Measurements from ENCODE around the gene TSPAN9.
A peak's percentile ranks its signal among the peaks of the same experiment; 100 is the strongest.

TSPAN9 gene

GRCh38 chr12:3213188-3213587, 136.0 kb downstream of the TSPAN9 start:
- Histone ChIP-seq H3K9me3 (ENCODE audit: control insufficient read depth, low read length) (no peaks in the 10 kb centered on the region), H3K27ac (ENCODE audit: low read depth, low read length, severe bottlenecking) (no peak overlapping the region), H3K4me3 (ENCODE audit: extremely low read depth, insufficient read depth, low read length, poor library complexity, severe bottlenecking) (no peak overlapping the region), H3K4me1 (ENCODE audit: control insufficient read depth, insufficient read depth, low read length, poor library complexity, severe bottlenecking) (peaks cover 42% of the 10 kb centered on the region), H3K36me3 (ENCODE audit: control insufficient read depth, insufficient read depth, low read length) (peaks cover 14% of the 10 kb centered on the region)
- 79 to 81% methylated on average over 8 of the region's 9 CpGs for WGBS, 2 experiments (ENCODE audit: insufficient coverage in 2 of 2)

DNA sequence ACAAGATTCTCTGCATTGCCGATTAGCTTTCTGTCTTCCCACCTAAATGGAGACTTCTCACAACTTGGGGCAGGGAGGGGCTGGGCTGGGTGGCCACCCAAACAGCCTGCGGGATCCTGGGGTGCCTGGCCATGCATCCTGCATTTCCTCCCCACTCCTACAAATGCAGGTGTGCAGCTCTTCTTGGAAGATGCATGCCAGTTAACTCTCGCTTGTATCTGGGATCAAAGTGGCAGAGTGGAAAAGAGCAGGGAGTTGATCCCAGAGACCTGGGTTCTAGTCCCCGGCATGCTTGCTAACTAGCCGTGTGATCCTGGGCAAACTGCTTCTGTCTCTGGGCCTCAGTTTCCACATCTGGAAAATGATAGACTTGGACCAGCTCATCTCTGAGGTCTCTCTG, 136.6 kb downstream of the TSPAN9 start:
- peaks cover 48% of the 10 kb centered on the region for H3K4me1 ChIP-seq (ENCODE audit: control insufficient read depth, insufficient read depth, low read length, poor library complexity, severe bottlenecking)
- peaks cover 13% of the 10 kb centered on the region for H3K36me3 ChIP-seq (ENCODE audit: control insufficient read depth, insufficient read depth, low read length)
- no peak overlapping the region for H3K4me3 ChIP-seq (ENCODE audit: extremely low read depth, insufficient read depth, low read length, poor library complexity, severe bottlenecking)
- no peak overlapping the region for H3K27ac ChIP-seq (ENCODE audit: low read depth, low read length, severe bottlenecking)
- no peaks in the 10 kb centered on the region for H3K9me3 ChIP-seq (ENCODE audit: control insufficient read depth, low read length)
- 89 to 97% methylated on average over 3 to 5 of the region's 5 CpGs for WGBS, 2 experiments (ENCODE audit: insufficient coverage in 2 of 2)

DNA sequence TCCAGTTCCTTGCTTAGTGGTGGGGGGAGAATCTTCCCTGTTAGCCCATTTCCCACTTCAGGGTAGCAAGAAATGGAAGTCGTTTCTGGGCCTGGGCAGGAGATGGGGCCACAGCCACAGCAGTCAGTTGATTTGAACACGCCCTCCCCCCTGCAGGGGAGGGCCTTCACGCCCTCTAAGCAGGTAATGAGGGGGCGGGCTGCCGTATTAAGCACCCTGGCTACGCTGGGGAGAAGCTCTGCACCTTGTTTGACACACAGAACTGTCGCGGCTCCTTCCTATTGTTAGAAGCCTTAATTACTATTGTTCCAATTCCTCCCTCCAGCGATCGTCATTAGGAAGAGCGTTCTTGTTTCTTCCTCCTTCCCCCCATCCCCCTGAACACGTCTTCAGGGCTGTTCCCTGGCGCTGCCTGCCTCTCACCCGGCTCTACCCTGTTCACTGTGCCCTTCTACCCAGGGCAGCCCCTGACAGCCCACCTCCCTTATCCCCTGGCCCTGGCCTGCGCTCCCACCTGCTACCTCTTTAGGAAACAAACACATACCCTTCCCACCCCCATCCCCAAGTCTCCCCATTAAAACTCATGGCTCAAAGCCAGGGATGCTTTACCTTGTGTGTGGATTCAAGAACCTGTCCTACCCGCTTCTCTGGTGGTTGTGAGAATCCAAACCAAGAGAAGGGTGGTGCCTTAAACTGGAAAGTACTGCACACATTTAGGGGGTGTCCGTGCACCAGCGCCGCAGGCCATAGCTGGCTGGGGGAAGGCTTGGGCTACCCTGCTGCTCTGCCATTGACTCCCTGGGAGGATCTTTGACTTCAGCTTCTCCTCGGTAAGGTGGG, 137.6 kb downstream of the TSPAN9 start:
- no peaks in the 10 kb centered on the region for H3K9me3 ChIP-seq (ENCODE audit: control insufficient read depth, low read length)
- H3K4me1 ChIP-seq (ENCODE audit: control insufficient read depth, insufficient read depth, low read length, poor library complexity, severe bottlenecking), result peaks cover 50% of the 10 kb centered on the region
- H3K4me3 ChIP-seq (ENCODE audit: extremely low read depth, insufficient read depth, low read length, poor library complexity, severe bottlenecking), result no peak overlapping the region
- 58 to 60% methylated on average over 17 to 19 of the region's 20 CpGs for WGBS, 2 experiments (ENCODE audit: insufficient coverage in 2 of 2)
- peaks cover 13% of the 10 kb centered on the region for H3K36me3 ChIP-seq (ENCODE audit: control insufficient read depth, insufficient read depth, low read length)
- H3K27ac ChIP-seq (ENCODE audit: low read depth, low read length, severe bottlenecking), result no peak overlapping the region

DNA sequence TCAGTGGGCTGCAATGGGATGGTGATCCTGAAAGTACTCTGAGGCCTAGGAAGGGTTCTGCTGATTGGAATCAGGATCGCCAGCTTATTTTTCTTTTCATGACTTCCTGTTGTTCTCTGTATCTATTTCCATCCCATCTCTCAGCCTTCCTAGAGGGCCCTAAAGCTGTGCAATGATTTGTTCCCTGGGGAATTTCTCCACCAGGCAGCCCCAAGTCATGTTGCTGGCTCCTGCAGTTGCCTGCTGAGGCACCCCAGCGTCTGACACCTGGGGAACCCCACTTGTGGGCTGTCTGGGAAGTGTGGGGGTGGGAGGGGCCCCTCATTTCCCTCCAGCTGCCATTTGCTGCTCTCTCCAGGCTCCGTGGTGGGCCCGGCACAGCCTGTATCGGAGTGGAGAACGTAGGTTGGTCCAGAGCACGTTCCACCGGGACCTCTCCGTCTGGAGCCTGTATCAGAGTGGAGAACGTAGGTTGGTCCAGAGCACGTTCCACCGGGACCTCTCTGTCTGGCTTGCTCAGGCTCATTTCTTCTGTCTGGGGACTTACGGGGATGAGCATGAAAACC, 138.3 kb downstream of the TSPAN9 start:
- Histone ChIP-seq H3K4me3 (ENCODE audit: extremely low read depth, insufficient read depth, low read length, poor library complexity, severe bottlenecking) (no peak overlapping the region), H3K9me3 (ENCODE audit: control insufficient read depth, low read length) (no peaks in the 10 kb centered on the region), H3K27ac (ENCODE audit: low read depth, low read length, severe bottlenecking) (no peak overlapping the region), H3K36me3 (ENCODE audit: control insufficient read depth, insufficient read depth, low read length) (peaks cover 13% of the 10 kb centered on the region), H3K4me1 (ENCODE audit: control insufficient read depth, insufficient read depth, low read length, poor library complexity, severe bottlenecking) (peaks cover 56% of the 10 kb centered on the region)
- 98% methylated on average over 12 of the region's 13 CpGs for WGBS, 2 experiments (ENCODE audit: insufficient coverage in 2 of 2)

- peaks cover 61% of the 10 kb centered on the region for H3K4me1 ChIP-seq (ENCODE audit: control insufficient read depth, insufficient read depth, low read length, poor library complexity, severe bottlenecking)
- 88 to 100% methylated on average over 1 to 3 of the region's 5 CpGs for WGBS, 2 experiments (ENCODE audit: insufficient coverage in 2 of 2)
- H3K4me3 ChIP-seq (ENCODE audit: extremely low read depth, insufficient read depth, low read length, poor library complexity, severe bottlenecking), result no peak overlapping the region
- H3K9me3 ChIP-seq (ENCODE audit: control insufficient read depth, low read length), result no peaks in the 10 kb centered on the region
- H3K36me3 ChIP-seq (ENCODE audit: control insufficient read depth, insufficient read depth, low read length), result peaks cover 13% of the 10 kb centered on the region
- H3K27ac ChIP-seq (ENCODE audit: low read depth, low read length, severe bottlenecking), result no peak overlapping the region
These were observed 138.9 kb downstream of the TSPAN9 start for GRCh38 chr12:3216097-3216496.

GRCh38 chr12:3216726-3217682, 139.8 kb downstream of the TSPAN9 start:
- Histone ChIP-seq H3K4me1 (ENCODE audit: control insufficient read depth, insufficient read depth, low read length, poor library complexity, severe bottlenecking) (peaks cover 61% of the 10 kb centered on the region), H3K9me3 (ENCODE audit: control insufficient read depth, low read length) (no peaks in the 10 kb centered on the region), H3K27ac (ENCODE audit: low read depth, low read length, severe bottlenecking) (peak overlapping the region; percentile 62), H3K4me3 (ENCODE audit: extremely low read depth, insufficient read depth, low read length, poor library complexity, severe bottlenecking) (no peak overlapping the region), H3K36me3 (ENCODE audit: control insufficient read depth, insufficient read depth, low read length) (peaks cover 13% of the 10 kb centered on the region)
- WGBS, 2 experiments (ENCODE audit: insufficient coverage in 2 of 2), result 90 to 99% methylated on average over 7 to 9 of the region's 12 CpGs

DNA sequence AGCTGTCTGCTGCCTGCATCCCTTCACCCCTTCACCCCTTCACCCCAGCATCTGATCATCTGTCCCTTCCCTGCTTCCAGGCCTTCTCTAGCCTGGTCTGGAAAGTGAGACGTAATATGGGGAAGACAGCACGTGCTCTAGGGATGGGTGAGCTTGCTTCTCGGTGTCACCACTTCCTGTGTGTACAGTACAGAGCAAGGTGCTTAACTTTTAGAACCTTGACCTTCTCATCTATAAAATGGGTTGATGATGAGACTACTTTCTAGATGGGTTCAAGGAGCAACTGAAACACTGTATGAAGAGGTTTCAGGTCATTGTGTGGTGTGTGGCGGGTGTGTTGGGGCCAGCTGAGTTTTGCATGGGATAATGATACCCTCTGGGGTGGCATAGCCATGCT, 140.5 kb downstream of the TSPAN9 start:
- Histone ChIP-seq H3K27ac (ENCODE audit: low read depth, low read length, severe bottlenecking) (peak overlapping the region; percentile 62), H3K36me3 (ENCODE audit: control insufficient read depth, insufficient read depth, low read length) (peaks cover 13% of the 10 kb centered on the region), H3K4me3 (ENCODE audit: extremely low read depth, insufficient read depth, low read length, poor library complexity, severe bottlenecking) (no peak overlapping the region), H3K9me3 (ENCODE audit: control insufficient read depth, low read length) (no peaks in the 10 kb centered on the region), H3K4me1 (ENCODE audit: control insufficient read depth, insufficient read depth, low read length, poor library complexity, severe bottlenecking) (peaks cover 61% of the 10 kb centered on the region)
- WGBS, 2 experiments (ENCODE audit: insufficient coverage in 2 of 2), result 92 to 95% methylated on average over 3 to 4 of the region's 4 CpGs

DNA sequence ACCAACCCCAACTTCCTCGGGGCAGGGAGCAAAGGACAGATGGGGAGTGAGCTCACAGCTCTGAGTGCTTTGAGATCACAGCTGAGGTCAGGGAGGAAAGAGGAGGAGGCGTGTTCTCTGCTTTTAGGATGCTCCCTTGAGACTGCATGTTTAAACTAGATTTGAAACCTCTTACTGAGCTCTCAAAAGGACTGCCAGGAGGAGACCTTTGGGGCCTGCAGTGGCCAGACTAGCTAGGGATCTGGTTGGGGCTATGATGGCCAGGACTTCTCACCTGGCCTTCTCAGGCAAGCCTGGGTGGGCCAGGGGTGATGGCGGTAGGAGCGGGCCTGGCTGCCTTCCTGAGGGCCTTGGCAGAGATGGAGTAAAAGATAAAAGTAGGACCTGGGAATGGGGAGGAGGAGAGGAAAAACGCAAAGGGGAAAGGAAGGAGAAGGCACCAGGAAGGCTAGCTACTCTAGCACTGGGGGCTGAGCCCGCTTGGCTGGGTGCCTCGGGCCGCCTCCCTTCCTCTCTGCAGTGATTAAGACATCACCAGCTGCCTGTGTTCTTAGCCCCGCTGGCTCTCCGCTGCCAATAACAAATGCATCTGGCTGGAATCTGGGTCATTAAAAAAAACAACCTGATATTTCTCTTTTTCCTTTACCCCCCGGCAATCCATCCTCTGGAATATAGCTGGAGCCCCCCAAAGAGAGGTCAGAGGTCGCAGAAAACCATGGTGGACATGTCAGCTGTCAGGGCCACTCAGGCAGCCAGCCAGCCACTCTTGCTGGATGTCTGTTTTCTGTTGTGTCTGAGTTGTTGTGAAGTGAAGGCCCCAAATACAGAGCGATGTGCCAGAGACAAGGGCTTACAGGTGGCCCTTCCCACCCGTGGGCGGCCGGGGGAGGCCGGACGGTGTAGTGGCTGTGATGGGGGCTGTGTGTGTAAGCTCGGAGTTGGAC, 141.3 kb downstream of the TSPAN9 start:
- Histone ChIP-seq H3K4me1 (ENCODE audit: control insufficient read depth, insufficient read depth, low read length, poor library complexity, severe bottlenecking) (peaks cover 56% of the 10 kb centered on the region), H3K36me3 (ENCODE audit: control insufficient read depth, insufficient read depth, low read length) (peaks cover 13% of the 10 kb centered on the region), H3K27ac (ENCODE audit: low read depth, low read length, severe bottlenecking) (peak overlapping the region; percentile 53), H3K4me3 (ENCODE audit: extremely low read depth, insufficient read depth, low read length, poor library complexity, severe bottlenecking) (no peak overlapping the region), H3K9me3 (ENCODE audit: control insufficient read depth, low read length) (no peaks in the 10 kb centered on the region)
- 87 to 92% methylated on average over 14 to 17 of the region's 19 CpGs for WGBS, 2 experiments (ENCODE audit: insufficient coverage in 2 of 2)

DNA sequence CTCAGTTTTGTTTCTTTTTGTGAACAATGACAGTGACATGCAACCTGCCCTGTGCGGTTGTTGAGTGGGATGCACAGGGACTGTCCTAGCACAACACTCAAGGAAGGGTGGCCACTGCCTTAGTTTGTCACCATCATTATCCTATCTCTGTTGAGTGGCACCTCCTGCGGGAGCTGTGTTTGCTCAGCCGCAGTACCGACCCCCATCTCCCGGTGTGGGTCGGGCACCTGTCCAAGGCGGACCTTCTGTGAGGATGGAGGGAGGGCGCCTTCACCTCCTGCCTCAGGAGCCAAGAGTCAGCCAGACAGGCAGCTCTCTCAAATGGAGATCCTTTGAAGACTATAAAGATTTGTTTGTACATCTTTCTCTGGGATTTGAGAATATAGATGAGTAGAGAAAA, 142.1 kb downstream of the TSPAN9 start:
- no peaks in the 10 kb centered on the region for H3K9me3 ChIP-seq (ENCODE audit: control insufficient read depth, low read length)
- WGBS, 2 experiments (ENCODE audit: insufficient coverage in 2 of 2), result 79 to 98% methylated on average over 1 to 8 of the region's 8 CpGs
- H3K27ac ChIP-seq (ENCODE audit: low read depth, low read length, severe bottlenecking), result no peak overlapping the region
- no peak overlapping the region for H3K4me3 ChIP-seq (ENCODE audit: extremely low read depth, insufficient read depth, low read length, poor library complexity, severe bottlenecking)
- peaks cover 55% of the 10 kb centered on the region for H3K4me1 ChIP-seq (ENCODE audit: control insufficient read depth, insufficient read depth, low read length, poor library complexity, severe bottlenecking)
- H3K36me3 ChIP-seq (ENCODE audit: control insufficient read depth, insufficient read depth, low read length), result peaks cover 13% of the 10 kb centered on the region

Measured in mesodermal cell (in vitro differentiated cells).